K562 (cell line): ENCODE measurements around the gene SPG21. TPM values are rescaled to one million over a fixed set of nuclear protein-coding genes. Genes with fewer than 3 reads are reported as not detected.

Experiments used
- CHD4 ChIP-seq: fragments of 200-600 bp; sonication (generic); IDR thresholded peaks from 3 replicates; pipeline ENCODE4 v1.6.1; 2012; ENCODE audit warnings: low read depth, mild to moderate bottlenecking, mixed read lengths, low read length, inconsistent platforms; ENCODE audit not compliant: insufficient read depth, insufficient replicate concordance, poor library complexity, severe bottlenecking
- GTF2F1 ChIP-seq: IDR thresholded peaks from 2 replicates; pipeline ENCODE4 v1.6.1; 2011; ENCODE audit warnings: low read depth, low read length, improper control_type of control experiment
- MTA3 ChIP-seq: fragments of 450-650 bp; formaldehyde crosslinking; IDR thresholded peaks from 2 replicates; pipeline ENCODE4 v1.6.1; 2017; ENCODE audit warnings: mild to moderate bottlenecking, borderline replicate concordance
- RBFOX2 ChIP-seq: fragments of 200-400 bp; formaldehyde crosslinking; IDR thresholded peaks from 2 replicates; pipeline ENCODE4 v1.6.1; 2017; ENCODE audit warnings: low read depth, mild to moderate bottlenecking, low read length, moderate library complexity
- TAL1 ChIP-seq: fragments of 450-650 bp; IDR thresholded peaks from 2 replicates; pipeline ENCODE4 v1.6.1; 2016; ENCODE audit warnings: mild to moderate bottlenecking
- ZSCAN29 ChIP-seq: fragments of 450-650 bp; IDR thresholded peaks from 2 replicates; pipeline ENCODE4 v1.6.1; 2017
- polyA plus RNA-seq, 8 experiments: library from polyadenylated mRNA; depleted of rRNA in 4 of 8; stranded (reverse) in 5 of 8; unstranded in 3 of 8; fragments of >200 nt; fragmentation: Nextera tagmentation in 2 of 8; fragmentation: Illumina TruSeq in 1 of 8; extraction: Ambion mirVana in 2 of 8; extraction: Trizol in 1 of 8; gene quantifications; 2 replicates each; pipeline versions ENCODE4 v1.2.1 to v1.2.3, GENCODE V29; 2011 to 2014; ENCODE audit warnings: inconsistent platforms in 1 of 8, missing spikeins in 1 of 8
- total RNA-seq, 7 experiments: library from RNA; depleted of rRNA in 6 of 7; stranded (reverse); fragments of >200 nt in 6 of 7; fragmentation: Illumina TruSeq in 2 of 7; extraction: Trizol in 2 of 7; gene quantifications; 2 replicates each; pipeline versions ENCODE4 v1.2.1 to v1.2.3, GENCODE V29; 2011 to 2021; ENCODE audit warnings: low replicate concordance in 1 of 7
- TF ChIP-seq, protein P1 (sequence below), 2 experiments: fragments of 450-650 bp; IDR thresholded peaks; 2 replicates each; pipeline ENCODE4 v1.6.1; 2016; ENCODE audit warnings: mild to moderate bottlenecking in 2 of 2, borderline replicate concordance in 1 of 2, low read depth in 1 of 2, moderate library complexity in 1 of 2
- TF ChIP-seq, protein P2 (sequence below), 2 experiments: IDR thresholded peaks; 2 replicates each; pipeline ENCODE4 v1.6.1; 2012; ENCODE audit warnings: improper control_type of control experiment in 2 of 2, low read depth in 2 of 2, low read length in 2 of 2, borderline replicate concordance in 1 of 2
- TF ChIP-seq, protein P3 (sequence below): fragments of 450-650 bp; IDR thresholded peaks from 2 replicates; pipeline ENCODE4 v1.6.1; 2017; ENCODE audit warnings: antibody characterized with exemption, mild to moderate bottlenecking

The SPG21 gene
- total and polyA plus RNA-seq, 9 of the 15 experiments (the other 6 are each of a cell fraction or from before 2014, with no cell fraction given): 22.8 to 98.8 (median 65.1) TPM

DNA sequence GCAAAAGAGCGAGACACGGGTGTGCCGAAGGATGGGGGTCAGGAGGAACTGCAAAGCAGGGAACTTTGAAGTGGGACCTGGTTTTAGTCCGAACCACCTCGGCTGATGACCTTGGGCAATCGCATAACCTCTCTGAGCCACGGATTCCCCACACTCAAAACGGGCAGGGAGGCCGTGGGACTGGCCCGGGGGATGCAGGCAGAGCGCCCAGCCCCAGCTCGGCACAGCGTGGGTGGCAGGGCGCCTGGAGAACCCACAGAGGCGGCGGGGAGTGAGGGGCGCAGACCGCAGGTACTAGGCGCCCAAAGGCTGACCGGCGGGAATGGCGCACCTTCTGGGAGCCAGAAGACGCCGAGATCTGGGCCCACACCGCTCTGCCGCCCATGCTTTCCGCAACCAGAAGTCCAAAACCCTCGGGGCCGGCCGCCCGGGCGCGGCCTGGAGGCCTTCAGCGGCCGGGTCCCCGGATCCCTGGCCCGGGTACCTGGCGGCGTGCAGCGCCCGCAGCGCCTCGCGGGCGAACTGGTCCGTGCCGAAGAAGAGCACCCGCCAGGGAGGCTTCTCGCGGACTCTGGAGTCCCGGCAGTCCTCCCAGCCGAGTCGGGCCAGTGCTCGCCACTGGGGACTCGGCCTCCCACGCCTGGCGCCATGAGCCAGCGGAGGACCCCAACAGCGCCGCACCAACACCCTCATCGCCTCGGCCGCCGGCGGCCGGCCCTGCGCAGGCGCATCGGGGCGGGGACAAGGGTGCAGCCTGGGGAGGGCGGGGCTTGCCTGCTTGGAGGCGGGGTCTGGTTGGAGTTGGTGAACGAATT is 39.4 kb upstream of the SPG21 start, which contains the start of gene MTFMT (continued):
- TF ChIP-seq, protein P1, sequence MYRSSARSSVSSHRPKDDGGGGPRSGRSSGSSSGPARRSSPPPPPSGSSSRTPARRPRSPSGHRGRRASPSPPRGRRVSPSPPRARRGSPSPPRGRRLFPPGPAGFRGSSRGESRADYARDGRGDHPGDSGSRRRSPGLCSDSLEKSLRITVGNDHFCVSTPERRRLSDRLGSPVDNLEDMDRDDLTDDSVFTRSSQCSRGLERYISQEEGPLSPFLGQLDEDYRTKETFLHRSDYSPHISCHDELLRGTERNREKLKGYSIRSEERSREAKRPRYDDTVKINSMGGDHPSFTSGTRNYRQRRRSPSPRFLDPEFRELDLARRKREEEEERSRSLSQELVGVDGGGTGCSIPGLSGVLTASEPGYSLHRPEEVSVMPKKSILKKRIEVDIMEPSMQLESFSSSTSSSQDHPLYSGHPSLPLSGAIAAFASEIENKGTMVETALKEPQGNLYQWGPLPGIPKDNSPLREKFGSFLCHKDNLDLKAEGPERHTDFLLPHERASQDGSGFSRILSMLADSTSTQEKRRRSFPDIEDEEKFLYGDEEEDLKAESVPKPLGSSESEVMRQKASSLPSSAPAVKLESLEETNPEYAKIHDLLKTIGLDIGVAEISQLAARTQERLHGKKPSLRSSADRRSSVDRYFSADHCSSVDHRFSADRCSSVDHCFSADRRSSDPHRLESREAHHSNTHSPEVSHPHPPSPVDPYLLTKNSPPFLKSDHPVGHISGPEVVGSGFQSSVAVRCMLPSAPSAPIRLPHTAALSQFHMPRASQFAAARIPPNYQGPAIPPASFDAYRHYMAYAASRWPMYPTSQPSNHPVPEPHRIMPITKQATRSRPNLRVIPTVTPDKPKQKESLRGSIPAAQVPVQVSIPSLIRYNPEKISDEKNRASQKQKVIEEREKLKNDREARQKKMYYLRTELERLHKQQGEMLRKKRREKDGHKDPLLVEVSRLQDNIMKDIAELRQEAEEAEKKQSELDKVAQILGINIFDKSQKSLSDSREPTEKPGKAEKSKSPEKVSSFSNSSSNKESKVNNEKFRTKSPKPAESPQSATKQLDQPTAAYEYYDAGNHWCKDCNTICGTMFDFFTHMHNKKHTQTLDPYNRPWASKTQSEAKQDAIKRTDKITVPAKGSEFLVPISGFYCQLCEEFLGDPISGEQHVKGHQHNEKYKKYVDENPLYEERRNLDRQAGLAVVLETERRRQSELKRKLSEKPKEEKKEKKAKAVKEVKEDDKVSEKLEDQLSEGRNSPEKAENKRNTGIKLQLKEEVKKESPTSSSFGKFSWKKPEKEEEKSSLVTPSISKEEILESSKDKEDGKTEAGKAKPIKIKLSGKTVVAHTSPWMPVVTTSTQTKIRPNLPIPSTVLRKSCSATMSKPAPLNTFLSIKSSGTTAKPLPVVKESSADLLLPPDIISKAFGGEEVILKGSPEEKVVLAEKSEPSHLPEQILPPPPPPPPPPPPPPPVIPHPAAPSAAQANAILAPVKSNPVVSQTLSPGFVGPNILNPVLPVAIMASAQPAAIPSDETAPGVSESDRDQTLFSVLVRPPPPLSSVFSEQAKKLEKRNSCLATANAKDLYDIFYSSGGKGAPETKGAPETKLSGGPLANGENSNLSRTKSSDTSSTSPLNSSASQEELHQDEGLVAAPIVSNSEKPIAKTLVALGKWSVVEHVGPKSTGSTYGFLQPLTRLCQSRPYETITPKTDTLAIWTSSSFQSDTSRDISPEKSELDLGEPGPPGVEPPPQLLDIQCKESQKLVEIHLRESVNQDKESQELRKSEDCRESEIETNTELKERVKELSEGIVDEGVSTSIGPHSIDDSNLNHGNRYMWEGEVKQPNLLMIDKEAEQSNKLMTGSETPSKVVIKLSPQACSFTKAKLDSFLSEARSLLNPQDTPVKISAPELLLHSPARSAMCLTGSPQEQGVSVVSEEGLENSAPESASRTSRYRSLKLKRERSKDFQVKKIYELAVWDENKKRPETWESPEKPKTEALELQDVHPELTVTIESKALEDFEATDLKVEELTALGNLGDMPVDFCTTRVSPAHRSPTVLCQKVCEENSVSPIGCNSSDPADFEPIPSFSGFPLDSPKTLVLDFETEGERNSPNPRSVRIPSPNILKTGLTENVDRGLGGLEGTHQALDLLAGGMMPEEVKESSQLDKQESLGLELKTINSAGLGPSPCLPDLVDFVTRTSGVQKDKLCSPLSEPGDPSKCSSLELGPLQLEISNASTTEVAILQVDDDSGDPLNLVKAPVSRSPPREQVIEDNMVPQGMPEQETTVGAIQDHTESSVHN (IDR thresholded peaks at IDR 0.05; ENCODE audit: borderline replicate concordance in 1 of 2, low read depth in 1 of 2): no peak
- TF ChIP-seq, protein P2, sequence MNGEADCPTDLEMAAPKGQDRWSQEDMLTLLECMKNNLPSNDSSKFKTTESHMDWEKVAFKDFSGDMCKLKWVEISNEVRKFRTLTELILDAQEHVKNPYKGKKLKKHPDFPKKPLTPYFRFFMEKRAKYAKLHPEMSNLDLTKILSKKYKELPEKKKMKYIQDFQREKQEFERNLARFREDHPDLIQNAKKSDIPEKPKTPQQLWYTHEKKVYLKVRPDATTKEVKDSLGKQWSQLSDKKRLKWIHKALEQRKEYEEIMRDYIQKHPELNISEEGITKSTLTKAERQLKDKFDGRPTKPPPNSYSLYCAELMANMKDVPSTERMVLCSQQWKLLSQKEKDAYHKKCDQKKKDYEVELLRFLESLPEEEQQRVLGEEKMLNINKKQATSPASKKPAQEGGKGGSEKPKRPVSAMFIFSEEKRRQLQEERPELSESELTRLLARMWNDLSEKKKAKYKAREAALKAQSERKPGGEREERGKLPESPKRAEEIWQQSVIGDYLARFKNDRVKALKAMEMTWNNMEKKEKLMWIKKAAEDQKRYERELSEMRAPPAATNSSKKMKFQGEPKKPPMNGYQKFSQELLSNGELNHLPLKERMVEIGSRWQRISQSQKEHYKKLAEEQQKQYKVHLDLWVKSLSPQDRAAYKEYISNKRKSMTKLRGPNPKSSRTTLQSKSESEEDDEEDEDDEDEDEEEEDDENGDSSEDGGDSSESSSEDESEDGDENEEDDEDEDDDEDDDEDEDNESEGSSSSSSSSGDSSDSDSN (IDR thresholded peaks at IDR 0.05; ENCODE audit: borderline replicate concordance in 1 of 2, low read depth in 2 of 2, low read length in 2 of 2): peak; percentile 74 to 87; a peak in 3 of 4 replicates
- TF ChIP-seq CHD4 (no peak), ZSCAN29 (no peak), RBFOX2 (peak; percentile 85), TAL1 (no peak), GTF2F1 (no peak), MTA3 (0 out of 2 replicates have a peak, but pooled peaks have one; percentile 43)
- TF ChIP-seq, protein P3, sequence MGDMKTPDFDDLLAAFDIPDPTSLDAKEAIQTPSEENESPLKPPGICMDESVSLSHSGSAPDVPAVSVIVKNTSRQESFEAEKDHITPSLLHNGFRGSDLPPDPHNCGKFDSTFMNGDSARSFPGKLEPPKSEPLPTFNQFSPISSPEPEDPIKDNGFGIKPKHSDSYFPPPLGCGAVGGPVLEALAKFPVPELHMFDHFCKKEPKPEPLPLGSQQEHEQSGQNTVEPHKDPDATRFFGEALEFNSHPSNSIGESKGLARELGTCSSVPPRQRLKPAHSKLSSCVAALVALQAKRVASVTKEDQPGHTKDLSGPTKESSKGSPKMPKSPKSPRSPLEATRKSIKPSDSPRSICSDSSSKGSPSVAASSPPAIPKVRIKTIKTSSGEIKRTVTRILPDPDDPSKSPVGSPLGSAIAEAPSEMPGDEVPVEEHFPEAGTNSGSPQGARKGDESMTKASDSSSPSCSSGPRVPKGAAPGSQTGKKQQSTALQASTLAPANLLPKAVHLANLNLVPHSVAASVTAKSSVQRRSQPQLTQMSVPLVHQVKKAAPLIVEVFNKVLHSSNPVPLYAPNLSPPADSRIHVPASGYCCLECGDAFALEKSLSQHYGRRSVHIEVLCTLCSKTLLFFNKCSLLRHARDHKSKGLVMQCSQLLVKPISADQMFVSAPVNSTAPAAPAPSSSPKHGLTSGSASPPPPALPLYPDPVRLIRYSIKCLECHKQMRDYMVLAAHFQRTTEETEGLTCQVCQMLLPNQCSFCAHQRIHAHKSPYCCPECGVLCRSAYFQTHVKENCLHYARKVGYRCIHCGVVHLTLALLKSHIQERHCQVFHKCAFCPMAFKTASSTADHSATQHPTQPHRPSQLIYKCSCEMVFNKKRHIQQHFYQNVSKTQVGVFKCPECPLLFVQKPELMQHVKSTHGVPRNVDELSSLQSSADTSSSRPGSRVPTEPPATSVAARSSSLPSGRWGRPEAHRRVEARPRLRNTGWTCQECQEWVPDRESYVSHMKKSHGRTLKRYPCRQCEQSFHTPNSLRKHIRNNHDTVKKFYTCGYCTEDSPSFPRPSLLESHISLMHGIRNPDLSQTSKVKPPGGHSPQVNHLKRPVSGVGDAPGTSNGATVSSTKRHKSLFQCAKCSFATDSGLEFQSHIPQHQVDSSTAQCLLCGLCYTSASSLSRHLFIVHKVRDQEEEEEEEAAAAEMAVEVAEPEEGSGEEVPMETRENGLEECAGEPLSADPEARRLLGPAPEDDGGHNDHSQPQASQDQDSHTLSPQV: no peak
